22Rv1 (cell line): ENCODE data around the gene SLC35B2.

Experiments
- ZFX ChIP-seq: fragments of 450-650 bp; IDR thresholded peaks from 2 replicates; pipeline ENCODE4 v1.6.1; 2017; ENCODE audit warnings: antibody characterized with exemption, borderline replicate concordance
- TF ChIP-seq, protein P1 (sequence below): fragments of 450-650 bp; IDR thresholded peaks from 2 replicates; pipeline ENCODE4 v1.5.1; 2017; ENCODE audit warnings: mild to moderate bottlenecking

DNA sequence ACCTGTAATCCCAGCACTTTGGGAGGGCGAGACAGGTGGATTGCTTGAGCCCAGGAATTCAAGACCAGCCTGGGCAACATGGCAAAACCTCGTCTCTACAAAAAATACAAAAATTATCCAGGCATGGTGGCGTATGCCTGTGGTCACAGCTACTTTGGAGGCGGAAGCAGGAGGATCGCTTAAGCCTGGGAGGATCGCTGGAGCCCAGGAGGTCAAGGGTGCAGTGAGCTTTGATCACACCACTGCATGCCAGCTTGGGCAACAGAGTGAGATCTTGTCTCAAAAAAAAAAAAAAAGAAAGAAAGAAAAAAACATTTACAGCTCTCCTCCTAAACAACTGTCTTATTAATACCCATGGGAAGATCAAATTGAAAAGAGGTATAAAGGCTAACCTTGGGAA, 49.4 kb downstream of the SLC35B2 start:
- TF ChIP-seq, protein P1, sequence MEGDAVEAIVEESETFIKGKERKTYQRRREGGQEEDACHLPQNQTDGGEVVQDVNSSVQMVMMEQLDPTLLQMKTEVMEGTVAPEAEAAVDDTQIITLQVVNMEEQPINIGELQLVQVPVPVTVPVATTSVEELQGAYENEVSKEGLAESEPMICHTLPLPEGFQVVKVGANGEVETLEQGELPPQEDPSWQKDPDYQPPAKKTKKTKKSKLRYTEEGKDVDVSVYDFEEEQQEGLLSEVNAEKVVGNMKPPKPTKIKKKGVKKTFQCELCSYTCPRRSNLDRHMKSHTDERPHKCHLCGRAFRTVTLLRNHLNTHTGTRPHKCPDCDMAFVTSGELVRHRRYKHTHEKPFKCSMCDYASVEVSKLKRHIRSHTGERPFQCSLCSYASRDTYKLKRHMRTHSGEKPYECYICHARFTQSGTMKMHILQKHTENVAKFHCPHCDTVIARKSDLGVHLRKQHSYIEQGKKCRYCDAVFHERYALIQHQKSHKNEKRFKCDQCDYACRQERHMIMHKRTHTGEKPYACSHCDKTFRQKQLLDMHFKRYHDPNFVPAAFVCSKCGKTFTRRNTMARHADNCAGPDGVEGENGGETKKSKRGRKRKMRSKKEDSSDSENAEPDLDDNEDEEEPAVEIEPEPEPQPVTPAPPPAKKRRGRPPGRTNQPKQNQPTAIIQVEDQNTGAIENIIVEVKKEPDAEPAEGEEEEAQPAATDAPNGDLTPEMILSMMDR: no peak
- TF ChIP-seq ZFX: no peak
